ENCODE measurements around the gene FSHR. TPM values are rescaled to one million over a fixed set of nuclear protein-coding genes. Genes with fewer than 3 reads are reported as not detected.

Gene FSHR
- total RNA-seq, 1 experiment from 2014 or later: not detected

DNA sequence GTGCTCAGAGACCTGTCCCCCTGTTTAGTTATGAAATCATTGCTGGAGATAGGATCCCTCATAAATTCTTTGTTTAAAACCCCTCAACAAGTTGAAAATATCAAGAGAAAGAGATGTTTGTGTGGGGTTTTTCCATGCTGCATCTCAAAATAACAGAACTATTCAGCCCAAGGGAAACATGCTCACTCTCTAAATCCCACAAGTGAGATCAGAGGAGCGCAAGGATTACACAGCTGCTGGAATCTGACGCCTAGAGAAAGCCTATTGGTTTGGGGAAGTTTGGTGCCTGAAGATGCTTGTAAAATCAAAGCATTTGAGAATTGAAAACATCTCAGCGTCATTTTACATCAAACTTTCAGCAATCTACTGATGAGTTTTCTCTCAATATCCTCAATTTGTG is 7.9 kb downstream of the FSHR start:
- Histone ChIP-seq H3K9ac (ENCODE audit: low read length) (no peak overlapping the region), H3K9me2 (replicated peaks; ENCODE audit: insufficient read depth, low read length) (no peaks in the 10 kb centered on the region), H3K4me3 (ENCODE audit: low read length) (no peak overlapping the region), H3K4me2 (ENCODE audit: low read depth, low read length, poor library complexity, severe bottlenecking) (no peak overlapping the region), H3K36me3 (ENCODE audit: insufficient read depth, low read length) (no peaks in the 10 kb centered on the region), H3K4me1 (ENCODE audit: low read length) (no peaks in the 10 kb centered on the region), H3K27me3 (ENCODE audit: low read length) (no peaks in the 10 kb centered on the region), H4K20me1 (ENCODE audit: insufficient read depth, low read depth, low read length) (no peaks in the 10 kb centered on the region), H3K9me3 (ENCODE audit: low read length) (no peaks in the 10 kb centered on the region), H3K79me2 (ENCODE audit: low read length) (no peaks in the 10 kb centered on the region), H2AFZ (ENCODE audit: low read length) (no peak overlapping the region), H3K27ac (ENCODE audit: low read length) (no peak overlapping the region)
- no peak for DNase-seq

DNA sequence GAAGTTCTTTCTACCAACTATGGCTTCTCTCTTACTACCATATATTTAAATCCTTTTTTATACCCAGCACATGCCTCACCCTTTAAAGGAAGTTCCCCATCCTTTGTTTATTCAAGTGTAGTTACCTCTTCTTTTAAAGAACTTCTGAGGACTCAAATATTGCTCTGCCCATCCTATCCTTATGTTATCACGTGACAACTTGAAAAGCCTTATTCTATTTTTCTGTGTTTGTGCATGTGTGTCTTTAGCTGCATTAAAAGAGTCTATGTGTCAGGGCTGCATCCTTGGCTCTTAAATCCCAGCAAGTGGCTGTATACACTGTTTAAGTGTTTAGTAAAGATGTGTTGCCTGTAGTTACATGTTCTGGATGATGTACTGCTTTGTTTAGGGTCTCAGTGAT is 22.5 kb downstream of the FSHR start:
- DNase-seq: no peak
- H3K9me2 ChIP-seq (replicated peaks; ENCODE audit: insufficient read depth, low read length): 0 out of 2 replicates have a peak, but pooled peaks cover 3% of the 10 kb centered on the region
- peaks cover 7% of the 10 kb centered on the region for H3K9me3 ChIP-seq (ENCODE audit: low read length)
- H3K4me2 ChIP-seq (ENCODE audit: low read depth, low read length, poor library complexity, severe bottlenecking): no peak overlapping the region
- H3K4me3 ChIP-seq (ENCODE audit: low read length): no peak overlapping the region
- H3K27me3 ChIP-seq (ENCODE audit: low read length): no peaks in the 10 kb centered on the region
- no peak overlapping the region for H3K27ac ChIP-seq (ENCODE audit: low read length)
- no peaks in the 10 kb centered on the region for H3K36me3 ChIP-seq (ENCODE audit: insufficient read depth, low read length)
- no peaks in the 10 kb centered on the region for H3K4me1 ChIP-seq (ENCODE audit: low read length)
- H2AFZ ChIP-seq (ENCODE audit: low read length): no peak overlapping the region
- H3K9ac ChIP-seq (ENCODE audit: low read length): no peak overlapping the region
- no peaks in the 10 kb centered on the region for H4K20me1 ChIP-seq (ENCODE audit: insufficient read depth, low read depth, low read length)
- H3K79me2 ChIP-seq (ENCODE audit: low read length): no peaks in the 10 kb centered on the region

GRCh38 chr2:49129034-49129433 is 25.3 kb downstream of the FSHR start:
- Histone ChIP-seq H3K9ac (ENCODE audit: low read length) (no peak overlapping the region), H3K9me2 (replicated peaks; ENCODE audit: insufficient read depth, low read length) (0 out of 2 replicates have a peak, but pooled peaks cover 3% of the 10 kb centered on the region), H3K27me3 (ENCODE audit: low read length) (no peaks in the 10 kb centered on the region), H3K27ac (ENCODE audit: low read length) (no peak overlapping the region), H3K36me3 (ENCODE audit: insufficient read depth, low read length) (no peaks in the 10 kb centered on the region), H3K79me2 (ENCODE audit: low read length) (no peaks in the 10 kb centered on the region), H3K4me3 (ENCODE audit: low read length) (no peak overlapping the region), H4K20me1 (ENCODE audit: insufficient read depth, low read depth, low read length) (no peaks in the 10 kb centered on the region), H3K4me2 (ENCODE audit: low read depth, low read length, poor library complexity, severe bottlenecking) (no peak overlapping the region), H3K9me3 (ENCODE audit: low read length) (peaks cover 7% of the 10 kb centered on the region), H3K4me1 (ENCODE audit: low read length) (no peaks in the 10 kb centered on the region), H2AFZ (ENCODE audit: low read length) (no peak overlapping the region)
- DNase-seq: no peak

- H2AFZ ChIP-seq (ENCODE audit: low read length): no peak overlapping the region
- DNase-seq: no peak
- no peaks in the 10 kb centered on the region for H3K9me3 ChIP-seq (ENCODE audit: low read length)
- no peaks in the 10 kb centered on the region for H3K4me1 ChIP-seq (ENCODE audit: low read length)
- H3K4me2 ChIP-seq (ENCODE audit: low read depth, low read length, poor library complexity, severe bottlenecking): no peak overlapping the region
- H4K20me1 ChIP-seq (ENCODE audit: insufficient read depth, low read depth, low read length): no peaks in the 10 kb centered on the region
- no peaks in the 10 kb centered on the region for H3K27me3 ChIP-seq (ENCODE audit: low read length)
- no peak overlapping the region for H3K27ac ChIP-seq (ENCODE audit: low read length)
- no peak overlapping the region for H3K9ac ChIP-seq (ENCODE audit: low read length)
- H3K79me2 ChIP-seq (ENCODE audit: low read length): no peaks in the 10 kb centered on the region
- H3K4me3 ChIP-seq (ENCODE audit: low read length): no peak overlapping the region
- no peaks in the 10 kb centered on the region for H3K9me2 ChIP-seq (replicated peaks; ENCODE audit: insufficient read depth, low read length)
- H3K36me3 ChIP-seq (ENCODE audit: insufficient read depth, low read length): no peaks in the 10 kb centered on the region
These were observed 30.7 kb downstream of the FSHR start for GRCh38 chr2:49123600-49123999.

DNA sequence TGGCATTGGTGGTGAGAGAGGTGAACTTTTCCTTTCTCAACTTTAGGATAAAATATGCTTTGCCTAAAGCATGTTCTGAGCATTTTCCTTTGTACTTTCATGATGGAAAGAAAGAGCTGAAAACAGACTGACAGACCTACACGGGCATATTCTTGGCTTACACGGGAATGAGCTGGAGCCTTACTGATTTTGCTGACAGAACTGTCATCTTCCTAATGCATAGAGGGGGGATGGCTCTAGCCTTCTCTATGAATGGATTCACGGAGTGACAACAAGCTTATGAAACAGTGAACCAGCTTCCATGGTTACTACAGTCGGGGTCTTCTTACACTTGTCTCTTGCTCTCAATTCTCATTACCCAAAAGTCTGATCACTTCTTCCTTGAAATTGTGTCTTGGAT is 32.2 kb downstream of the FSHR start:
- no peaks in the 10 kb centered on the region for H3K4me1 ChIP-seq (ENCODE audit: low read length)

DNA sequence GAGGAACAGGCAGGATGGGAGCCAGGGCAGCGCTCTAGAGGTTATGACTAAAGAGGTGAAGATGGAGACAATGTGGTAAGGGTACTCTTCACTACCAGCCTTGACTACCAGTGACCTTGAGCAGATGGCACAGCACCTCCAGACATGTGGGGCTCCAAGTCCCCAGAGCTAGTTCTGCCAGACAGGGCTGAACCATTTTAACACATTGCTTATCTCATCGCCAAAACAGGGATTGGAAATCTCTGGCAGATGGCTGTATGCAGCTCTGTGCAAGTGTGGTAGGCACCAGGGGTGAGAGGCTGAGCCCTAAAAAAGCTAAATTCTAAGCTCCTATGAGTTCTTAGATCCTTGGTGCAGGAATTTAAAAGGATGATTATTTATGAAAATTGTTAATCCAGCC is 41.3 kb downstream of the FSHR start:
- H3K36me3 ChIP-seq (ENCODE audit: insufficient read depth, low read length): no peaks in the 10 kb centered on the region
- no peak overlapping the region for H3K27ac ChIP-seq (ENCODE audit: low read length)

More for the DNA sequence above, 32.2 kb downstream of the FSHR start:
- Histone ChIP-seq H3K36me3 (ENCODE audit: insufficient read depth, low read length) (no peaks in the 10 kb centered on the region), H3K27ac (ENCODE audit: low read length) (no peak overlapping the region), H3K4me3 (ENCODE audit: low read length) (no peak overlapping the region), H4K20me1 (ENCODE audit: insufficient read depth, low read depth, low read length) (no peaks in the 10 kb centered on the region), H3K9ac (ENCODE audit: low read length) (no peak overlapping the region), H3K4me2 (ENCODE audit: low read depth, low read length, poor library complexity, severe bottlenecking) (no peak overlapping the region), H2AFZ (ENCODE audit: low read length) (no peak overlapping the region), H3K27me3 (ENCODE audit: low read length) (no peaks in the 10 kb centered on the region), H3K79me2 (ENCODE audit: low read length) (no peaks in the 10 kb centered on the region), H3K9me2 (replicated peaks; ENCODE audit: insufficient read depth, low read length) (no peaks in the 10 kb centered on the region), H3K9me3 (ENCODE audit: low read length) (no peaks in the 10 kb centered on the region)
- DNase-seq: no peak

GRCh38 chr2:49111456-49111855 is 42.9 kb downstream of the FSHR start:
- no peak for DNase-seq
- no peaks in the 10 kb centered on the region for H3K27me3 ChIP-seq (ENCODE audit: low read length)
- H3K9me3 ChIP-seq (ENCODE audit: low read length): no peaks in the 10 kb centered on the region
- no peak overlapping the region for H3K27ac ChIP-seq (ENCODE audit: low read length)
- H3K9me2 ChIP-seq (replicated peaks; ENCODE audit: insufficient read depth, low read length): no peaks in the 10 kb centered on the region
- no peaks in the 10 kb centered on the region for H3K79me2 ChIP-seq (ENCODE audit: low read length)
- H3K36me3 ChIP-seq (ENCODE audit: insufficient read depth, low read length): no peaks in the 10 kb centered on the region
- no peaks in the 10 kb centered on the region for H4K20me1 ChIP-seq (ENCODE audit: insufficient read depth, low read depth, low read length)
- H3K4me1 ChIP-seq (ENCODE audit: low read length): no peaks in the 10 kb centered on the region
- H2AFZ ChIP-seq (ENCODE audit: low read length): no peak overlapping the region
- no peak overlapping the region for H3K4me3 ChIP-seq (ENCODE audit: low read length)
- H3K4me2 ChIP-seq (ENCODE audit: low read depth, low read length, poor library complexity, severe bottlenecking): no peak overlapping the region
- H3K9ac ChIP-seq (ENCODE audit: low read length): no peak overlapping the region

More for the DNA sequence above, 41.3 kb downstream of the FSHR start:
- H3K9me3 ChIP-seq (ENCODE audit: low read length): no peaks in the 10 kb centered on the region
- no peaks in the 10 kb centered on the region for H3K79me2 ChIP-seq (ENCODE audit: low read length)
- no peaks in the 10 kb centered on the region for H3K9me2 ChIP-seq (replicated peaks; ENCODE audit: insufficient read depth, low read length)
- no peaks in the 10 kb centered on the region for H3K4me1 ChIP-seq (ENCODE audit: low read length)
- no peak for DNase-seq
- no peak overlapping the region for H3K9ac ChIP-seq (ENCODE audit: low read length)
- no peak overlapping the region for H3K4me2 ChIP-seq (ENCODE audit: low read depth, low read length, poor library complexity, severe bottlenecking)
- no peak overlapping the region for H2AFZ ChIP-seq (ENCODE audit: low read length)
- H3K27me3 ChIP-seq (ENCODE audit: low read length): no peaks in the 10 kb centered on the region
- no peak overlapping the region for H3K4me3 ChIP-seq (ENCODE audit: low read length)
- no peaks in the 10 kb centered on the region for H4K20me1 ChIP-seq (ENCODE audit: insufficient read depth, low read depth, low read length)

GRCh38 chr2:49111006-49111405 is 43.3 kb downstream of the FSHR start:
- Histone ChIP-seq H3K4me3 (ENCODE audit: low read length) (no peak overlapping the region), H4K20me1 (ENCODE audit: insufficient read depth, low read depth, low read length) (no peaks in the 10 kb centered on the region), H3K4me1 (ENCODE audit: low read length) (no peaks in the 10 kb centered on the region), H2AFZ (ENCODE audit: low read length) (no peak overlapping the region), H3K9me3 (ENCODE audit: low read length) (no peaks in the 10 kb centered on the region), H3K9me2 (replicated peaks; ENCODE audit: insufficient read depth, low read length) (no peaks in the 10 kb centered on the region), H3K36me3 (ENCODE audit: insufficient read depth, low read length) (no peaks in the 10 kb centered on the region), H3K27me3 (ENCODE audit: low read length) (no peaks in the 10 kb centered on the region), H3K27ac (ENCODE audit: low read length) (no peak overlapping the region), H3K79me2 (ENCODE audit: low read length) (no peaks in the 10 kb centered on the region), H3K4me2 (ENCODE audit: low read depth, low read length, poor library complexity, severe bottlenecking) (no peak overlapping the region), H3K9ac (ENCODE audit: low read length) (no peak overlapping the region)
- DNase-seq: no peak

GRCh38 chr2:49110571-49110970 is 43.7 kb downstream of the FSHR start:
- Histone ChIP-seq H3K4me3 (ENCODE audit: low read length) (no peak overlapping the region), H2AFZ (ENCODE audit: low read length) (no peak overlapping the region)

More at GRCh38 chr2:49110571-49110970, 43.7 kb downstream of the FSHR start:
- no peaks in the 10 kb centered on the region for H3K9me2 ChIP-seq (replicated peaks; ENCODE audit: insufficient read depth, low read length)
- no peak overlapping the region for H3K9ac ChIP-seq (ENCODE audit: low read length)
- H3K27ac ChIP-seq (ENCODE audit: low read length): no peak overlapping the region
- no peaks in the 10 kb centered on the region for H3K27me3 ChIP-seq (ENCODE audit: low read length)
- no peaks in the 10 kb centered on the region for H3K9me3 ChIP-seq (ENCODE audit: low read length)
- no peak for DNase-seq
- H3K36me3 ChIP-seq (ENCODE audit: insufficient read depth, low read length): no peaks in the 10 kb centered on the region
- H3K4me2 ChIP-seq (ENCODE audit: low read depth, low read length, poor library complexity, severe bottlenecking): no peak overlapping the region
- no peaks in the 10 kb centered on the region for H3K4me1 ChIP-seq (ENCODE audit: low read length)
- H3K79me2 ChIP-seq (ENCODE audit: low read length): no peaks in the 10 kb centered on the region
- no peaks in the 10 kb centered on the region for H4K20me1 ChIP-seq (ENCODE audit: insufficient read depth, low read depth, low read length)

Measured in Karpas-422 (cell line).